ENCODE measurements around the gene SEMA3C.

Gene SEMA3C

DNA sequence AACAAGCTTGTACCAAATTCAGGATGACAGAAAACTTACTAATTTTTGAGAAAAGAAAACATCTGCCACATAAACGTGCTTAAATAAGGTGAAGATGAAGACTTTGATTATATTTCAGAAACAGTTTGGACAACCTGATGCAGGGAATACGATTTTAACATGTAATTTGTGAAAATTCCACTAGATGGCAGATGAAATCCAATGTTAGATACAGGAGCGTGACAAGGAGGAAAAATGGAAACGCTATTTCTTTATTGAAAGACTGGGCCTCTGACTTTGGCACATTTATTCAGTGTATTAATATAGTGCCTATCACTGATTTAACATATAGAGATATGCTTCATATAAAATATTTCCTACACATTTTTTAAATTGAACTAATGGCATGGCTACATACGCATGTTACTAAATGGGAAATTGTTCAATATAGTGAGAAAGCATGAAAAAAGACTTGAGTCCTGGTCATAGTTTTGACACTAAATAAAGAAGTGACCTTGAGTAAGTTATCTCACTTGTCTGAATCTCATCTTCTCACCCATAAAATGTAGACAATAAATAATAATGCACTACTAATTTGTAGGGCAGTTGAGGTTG, 219.7 kb downstream of the SEMA3C start:
- peaks cover 8 to 10% of the 10 kb centered on the region in 2 donors for H3K9me3 Mint-ChIP-seq
- H3K4me1 Mint-ChIP-seq (ENCODE audit: low read depth in 2 of 2), result no peaks in the 10 kb centered on the region
- no peak overlapping the region for H3K4me3 Mint-ChIP-seq
- no peak overlapping the region for H3K27ac Mint-ChIP-seq
- no peak for DNase-seq
- no peak for ATAC-seq (replicated peaks)
- no peaks in the 10 kb centered on the region for H3K27me3 Mint-ChIP-seq
- H3K36me3 Mint-ChIP-seq (ENCODE audit: insufficient read depth), result no peaks in the 10 kb centered on the region

Measured in effector memory CD8-positive, alpha-beta T cell (primary cell).